ENCODE results near the gene PDCD7.
A peak's percentile ranks its signal among the peaks of the same experiment; 100 is the strongest.
"Not testable (repeated sequence)": the region's sequence is repeated elsewhere in the genome, so short reads cannot be mapped to it uniquely, and the experiment has no call there.

Gene PDCD7

GRCh38 chr15:65101411-65101890 is 32.2 kb downstream of the PDCD7 start:
- TF ChIP-seq CTCF (IDR thresholded peaks at IDR 0.05; ENCODE audit: low read depth, low read length) = peak; percentile 88
- no peak overlapping the region for H3K4me3 ChIP-seq (ENCODE audit: low read depth, low read length)

- TF ChIP-seq CTCF (IDR thresholded peaks at IDR 0.05; ENCODE audit: low read depth, low read length) = no peak
- no peak overlapping the region for H3K4me3 ChIP-seq (ENCODE audit: low read depth, low read length)
These were observed 33.2 kb downstream of the PDCD7 start for GRCh38 chr15:65100442-65100841.

GRCh38 chr15:65099801-65100200 is 33.8 kb downstream of the PDCD7 start:
- not testable (repeated sequence) for H3K4me3 ChIP-seq (ENCODE audit: low read depth, low read length)

- TF ChIP-seq CTCF (IDR thresholded peaks at IDR 0.05; ENCODE audit: low read depth, low read length) = no peak
These were observed 34.3 kb downstream of the PDCD7 start for GRCh38 chr15:65099336-65099735.

GRCh38 chr15:65097651-65098263 is 35.9 kb downstream of the PDCD7 start:
- no peak overlapping the region for H3K4me3 ChIP-seq (ENCODE audit: low read depth, low read length)
- no peak for TF ChIP-seq CTCF (IDR thresholded peaks at IDR 0.05; ENCODE audit: low read depth, low read length)

More at GRCh38 chr15:65099336-65099735, 34.3 kb downstream of the PDCD7 start:
- H3K4me3 ChIP-seq (ENCODE audit: low read depth, low read length) = no peak overlapping the region

- H3K4me3 ChIP-seq (ENCODE audit: low read depth, low read length) = no peak overlapping the region
- no peak for TF ChIP-seq CTCF (IDR thresholded peaks at IDR 0.05; ENCODE audit: low read depth, low read length)
These were observed 36.9 kb downstream of the PDCD7 start for GRCh38 chr15:65096481-65097385.

GRCh38 chr15:65095747-65096104 is 37.9 kb downstream of the PDCD7 start:
- no peak overlapping the region for H3K4me3 ChIP-seq (ENCODE audit: low read depth, low read length)
- TF ChIP-seq CTCF (IDR thresholded peaks at IDR 0.05; ENCODE audit: low read depth, low read length) = no peak

Measured in WI38 (cell line).